ENCODE data around the gene RASGRF1. TPM values are rescaled to one million over a fixed set of nuclear protein-coding genes. Genes with fewer than 3 reads are reported as not detected.

RASGRF1 gene
- total and polyA plus RNA-seq, 2 experiments from 2014 or later, result 0.05 to 0.24 TPM

DNA sequence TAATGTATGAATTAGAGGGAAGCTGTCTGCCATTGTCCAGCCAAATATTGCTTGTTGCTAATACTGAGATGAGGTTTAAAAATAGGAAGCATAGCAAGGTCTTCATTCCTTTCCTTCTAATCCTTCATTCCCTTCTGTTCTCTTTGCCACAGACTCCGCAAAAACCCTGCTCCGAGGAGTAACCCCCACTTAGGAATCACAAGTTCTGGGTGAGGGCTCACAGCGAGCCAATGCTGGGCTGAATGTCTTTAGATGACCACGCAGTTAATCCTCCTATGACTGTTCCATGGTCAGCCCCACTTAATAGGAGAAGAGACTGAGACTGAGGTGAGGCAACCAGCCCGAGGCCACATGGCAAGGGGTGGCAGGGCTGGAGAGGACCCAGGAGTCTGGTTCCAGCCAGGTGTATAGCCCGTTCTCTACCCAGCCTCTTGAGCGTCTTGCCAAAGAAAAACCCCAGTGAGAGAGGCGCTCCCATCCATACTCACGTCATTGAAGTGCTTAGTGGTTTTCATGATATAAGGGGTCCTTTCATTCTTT is 100.8 kb downstream of the RASGRF1 start:
- H3K27ac Mint-ChIP-seq, result no peak overlapping the region
- H3K36me3 ChIP-seq (ENCODE audit: insufficient read depth), result no peaks in the 10 kb centered on the region
- H3K4me3 ChIP-seq, result no peak overlapping the region
- no peaks in the 10 kb centered on the region for H3K36me3 Mint-ChIP-seq (ENCODE audit: low read depth)
- no peaks in the 10 kb centered on the region for H4K20me1 ChIP-seq (replicated peaks; ENCODE audit: insufficient read depth)
- peaks cover 4% of the 10 kb centered on the region for H3K27me3 Mint-ChIP-seq (ENCODE audit: insufficient read depth, low read depth, poor library complexity)
- no peaks in the 10 kb centered on the region for H3F3A ChIP-seq (replicated peaks; ENCODE audit: low read depth)
- no peak for TF ChIP-seq CREB1 (CRISPR knock-in tag; IDR thresholded peaks at IDR 0.05; ENCODE audit: low read depth)
- TF ChIP-seq POLR2AphosphoS5 (IDR thresholded peaks at IDR 0.05; ENCODE audit: low read depth), result no peak
- peaks cover 2% of the 10 kb centered on the region; the same call in 1 of the 3 replicates for H3K4me1 Mint-ChIP-seq
- H3K27ac ChIP-seq (ENCODE audit: low read depth), result no peak overlapping the region
- no peaks in the 10 kb centered on the region for H3K4me1 ChIP-seq (ENCODE audit: insufficient read depth)
- DNase-seq (ENCODE audit: low spot score) (no peak), ATAC-seq (no peak)
- H3K79me2 ChIP-seq (replicated peaks; ENCODE audit: insufficient read depth), result no peaks in the 10 kb centered on the region
- H3K4me3 Mint-ChIP-seq, result no peak overlapping the region
- peaks cover 4% of the 10 kb centered on the region; the same call in 1 of the 3 replicates for H3K9me3 Mint-ChIP-seq
- H3K27me3 ChIP-seq (ENCODE audit: insufficient read depth), result no peaks in the 10 kb centered on the region
- no peaks in the 10 kb centered on the region for H3K9me2 ChIP-seq (ENCODE audit: insufficient read depth)
- H3K4me2 ChIP-seq, result no peak overlapping the region
- no peak overlapping the region for H2AFZ ChIP-seq

DNA sequence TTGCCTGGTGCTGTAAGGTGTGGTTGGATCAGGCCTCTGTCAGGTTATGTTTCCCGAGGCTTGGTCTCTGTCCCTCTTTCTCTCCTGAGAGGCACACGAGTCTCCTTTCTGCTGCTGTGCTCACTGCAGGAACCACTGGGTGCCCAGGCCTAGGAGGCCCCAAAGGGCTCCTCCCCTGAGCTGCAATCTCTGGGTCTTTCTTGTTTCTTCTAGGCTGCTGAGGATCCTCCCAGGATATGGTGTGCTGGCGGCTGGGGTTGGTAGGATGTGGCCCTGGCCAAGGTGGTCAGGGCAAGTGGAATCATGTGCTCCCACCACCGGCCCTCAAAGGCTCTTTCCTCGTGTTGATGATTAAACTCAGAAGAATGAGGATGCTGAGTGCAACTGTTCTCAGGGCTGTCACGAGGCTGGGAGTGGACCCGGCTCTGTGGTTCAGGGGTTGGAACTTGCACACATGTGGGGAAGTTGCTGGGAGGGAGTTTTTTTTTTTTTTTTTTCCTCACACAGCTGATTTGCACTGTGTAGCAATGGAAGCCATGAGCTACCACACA is 102.1 kb downstream of the RASGRF1 start:
- H3K36me3 ChIP-seq (ENCODE audit: insufficient read depth), result no peaks in the 10 kb centered on the region
- Mint-ChIP-seq H3K4me3 (no peak overlapping the region), H3K36me3 (ENCODE audit: low read depth) (no peaks in the 10 kb centered on the region), H3K27ac (no peak overlapping the region), H3K4me1 (peaks cover 2% of the 10 kb centered on the region; the same call in 1 of the 3 replicates), H3K9me3 (peaks cover 4% of the 10 kb centered on the region; the same call in 1 of the 3 replicates), H3K27me3 (ENCODE audit: insufficient read depth, low read depth, poor library complexity) (peaks cover 2% of the 10 kb centered on the region)
- no peaks in the 10 kb centered on the region for H3F3A ChIP-seq (replicated peaks; ENCODE audit: low read depth)
- H3K4me2 ChIP-seq, result no peak overlapping the region
- H3K4me1 ChIP-seq (ENCODE audit: insufficient read depth), result no peaks in the 10 kb centered on the region
- no peaks in the 10 kb centered on the region for H3K79me2 ChIP-seq (replicated peaks; ENCODE audit: insufficient read depth)
- H3K4me3 ChIP-seq, result no peak overlapping the region
- H3K9me2 ChIP-seq (ENCODE audit: insufficient read depth), result no peaks in the 10 kb centered on the region
- 0 out of 2 replicates have a peak overlapping the region, but pooled peaks have one; percentile 10 for H2AFZ ChIP-seq
- no peaks in the 10 kb centered on the region for H4K20me1 ChIP-seq (replicated peaks; ENCODE audit: insufficient read depth)
- DNase-seq (ENCODE audit: low spot score) (no peak), ATAC-seq (no peak)
- no peaks in the 10 kb centered on the region for H3K27me3 ChIP-seq (ENCODE audit: insufficient read depth)
- H3K27ac ChIP-seq (ENCODE audit: low read depth), result no peak overlapping the region
- TF ChIP-seq, protein P1, sequence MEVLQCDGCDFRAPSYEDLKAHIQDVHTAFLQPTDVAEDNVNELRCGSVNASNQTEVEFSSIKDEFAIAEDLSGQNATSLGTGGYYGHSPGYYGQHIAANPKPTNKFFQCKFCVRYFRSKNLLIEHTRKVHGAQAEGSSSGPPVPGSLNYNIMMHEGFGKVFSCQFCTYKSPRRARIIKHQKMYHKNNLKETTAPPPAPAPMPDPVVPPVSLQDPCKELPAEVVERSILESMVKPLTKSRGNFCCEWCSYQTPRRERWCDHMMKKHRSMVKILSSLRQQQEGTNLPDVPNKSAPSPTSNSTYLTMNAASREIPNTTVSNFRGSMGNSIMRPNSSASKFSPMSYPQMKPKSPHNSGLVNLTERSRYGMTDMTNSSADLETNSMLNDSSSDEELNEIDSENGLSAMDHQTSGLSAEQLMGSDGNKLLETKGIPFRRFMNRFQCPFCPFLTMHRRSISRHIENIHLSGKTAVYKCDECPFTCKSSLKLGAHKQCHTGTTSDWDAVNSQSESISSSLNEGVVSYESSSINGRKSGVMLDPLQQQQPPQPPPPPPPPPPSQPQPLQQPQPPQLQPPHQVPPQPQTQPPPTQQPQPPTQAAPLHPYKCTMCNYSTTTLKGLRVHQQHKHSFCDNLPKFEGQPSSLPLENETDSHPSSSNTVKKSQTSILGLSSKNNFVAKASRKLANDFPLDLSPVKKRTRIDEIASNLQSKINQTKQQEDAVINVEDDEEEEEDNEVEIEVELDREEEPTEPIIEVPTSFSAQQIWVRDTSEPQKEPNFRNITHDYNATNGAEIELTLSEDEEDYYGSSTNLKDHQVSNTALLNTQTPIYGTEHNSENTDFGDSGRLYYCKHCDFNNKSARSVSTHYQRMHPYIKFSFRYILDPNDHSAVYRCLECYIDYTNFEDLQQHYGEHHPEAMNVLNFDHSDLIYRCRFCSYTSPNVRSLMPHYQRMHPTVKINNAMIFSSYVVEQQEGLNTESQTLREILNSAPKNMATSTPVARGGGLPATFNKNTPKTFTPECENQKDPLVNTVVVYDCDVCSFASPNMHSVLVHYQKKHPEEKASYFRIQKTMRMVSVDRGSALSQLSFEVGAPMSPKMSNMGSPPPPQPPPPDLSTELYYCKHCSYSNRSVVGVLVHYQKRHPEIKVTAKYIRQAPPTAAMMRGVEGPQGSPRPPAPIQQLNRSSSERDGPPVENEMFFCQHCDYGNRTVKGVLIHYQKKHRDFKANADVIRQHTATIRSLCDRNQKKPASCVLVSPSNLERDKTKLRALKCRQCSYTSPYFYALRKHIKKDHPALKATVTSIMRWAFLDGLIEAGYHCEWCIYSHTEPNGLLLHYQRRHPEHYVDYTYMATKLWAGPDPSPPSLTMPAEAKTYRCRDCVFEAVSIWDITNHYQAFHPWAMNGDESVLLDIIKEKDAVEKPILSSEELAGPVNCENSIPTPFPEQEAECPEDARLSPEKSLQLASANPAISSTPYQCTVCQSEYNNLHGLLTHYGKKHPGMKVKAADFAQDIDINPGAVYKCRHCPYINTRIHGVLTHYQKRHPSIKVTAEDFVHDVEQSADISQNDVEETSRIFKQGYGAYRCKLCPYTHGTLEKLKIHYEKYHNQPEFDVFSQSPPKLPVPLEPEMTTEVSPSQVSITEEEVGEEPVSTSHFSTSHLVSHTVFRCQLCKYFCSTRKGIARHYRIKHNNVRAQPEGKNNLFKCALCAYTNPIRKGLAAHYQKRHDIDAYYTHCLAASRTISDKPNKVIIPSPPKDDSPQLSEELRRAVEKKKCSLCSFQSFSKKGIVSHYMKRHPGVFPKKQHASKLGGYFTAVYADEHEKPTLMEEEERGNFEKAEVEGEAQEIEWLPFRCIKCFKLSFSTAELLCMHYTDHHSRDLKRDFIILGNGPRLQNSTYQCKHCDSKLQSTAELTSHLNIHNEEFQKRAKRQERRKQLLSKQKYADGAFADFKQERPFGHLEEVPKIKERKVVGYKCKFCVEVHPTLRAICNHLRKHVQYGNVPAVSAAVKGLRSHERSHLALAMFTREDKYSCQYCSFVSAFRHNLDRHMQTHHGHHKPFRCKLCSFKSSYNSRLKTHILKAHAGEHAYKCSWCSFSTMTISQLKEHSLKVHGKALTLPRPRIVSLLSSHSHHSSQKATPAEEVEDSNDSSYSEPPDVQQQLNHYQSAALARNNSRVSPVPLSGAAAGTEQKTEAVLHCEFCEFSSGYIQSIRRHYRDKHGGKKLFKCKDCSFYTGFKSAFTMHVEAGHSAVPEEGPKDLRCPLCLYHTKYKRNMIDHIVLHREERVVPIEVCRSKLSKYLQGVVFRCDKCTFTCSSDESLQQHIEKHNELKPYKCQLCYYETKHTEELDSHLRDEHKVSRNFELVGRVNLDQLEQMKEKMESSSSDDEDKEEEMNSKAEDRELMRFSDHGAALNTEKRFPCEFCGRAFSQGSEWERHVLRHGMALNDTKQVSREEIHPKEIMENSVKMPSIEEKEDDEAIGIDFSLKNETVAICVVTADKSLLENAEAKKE (CRISPR knock-in tag; IDR thresholded peaks at IDR 0.05), result no peak
- TF ChIP-seq EZH2 (IDR thresholded peaks at IDR 0.05; ENCODE audit: low read depth, unreplicated experiment) (no peak), POLR2AphosphoS5 (IDR thresholded peaks at IDR 0.05; ENCODE audit: low read depth) (no peak), STAT1 (IDR thresholded peaks at IDR 0.05; ENCODE audit: unreplicated experiment) (no peak), ZNF331 (CRISPR knock-in tag; IDR thresholded peaks at IDR 0.05; ENCODE audit: low read depth) (no peak), ZNF114 (CRISPR knock-in tag; IDR thresholded peaks at IDR 0.05) (no peak), NANOG (IDR thresholded peaks at IDR 0.05; ENCODE audit: borderline replicate concordance) (no peak)
- TF ChIP-seq, protein P2, sequence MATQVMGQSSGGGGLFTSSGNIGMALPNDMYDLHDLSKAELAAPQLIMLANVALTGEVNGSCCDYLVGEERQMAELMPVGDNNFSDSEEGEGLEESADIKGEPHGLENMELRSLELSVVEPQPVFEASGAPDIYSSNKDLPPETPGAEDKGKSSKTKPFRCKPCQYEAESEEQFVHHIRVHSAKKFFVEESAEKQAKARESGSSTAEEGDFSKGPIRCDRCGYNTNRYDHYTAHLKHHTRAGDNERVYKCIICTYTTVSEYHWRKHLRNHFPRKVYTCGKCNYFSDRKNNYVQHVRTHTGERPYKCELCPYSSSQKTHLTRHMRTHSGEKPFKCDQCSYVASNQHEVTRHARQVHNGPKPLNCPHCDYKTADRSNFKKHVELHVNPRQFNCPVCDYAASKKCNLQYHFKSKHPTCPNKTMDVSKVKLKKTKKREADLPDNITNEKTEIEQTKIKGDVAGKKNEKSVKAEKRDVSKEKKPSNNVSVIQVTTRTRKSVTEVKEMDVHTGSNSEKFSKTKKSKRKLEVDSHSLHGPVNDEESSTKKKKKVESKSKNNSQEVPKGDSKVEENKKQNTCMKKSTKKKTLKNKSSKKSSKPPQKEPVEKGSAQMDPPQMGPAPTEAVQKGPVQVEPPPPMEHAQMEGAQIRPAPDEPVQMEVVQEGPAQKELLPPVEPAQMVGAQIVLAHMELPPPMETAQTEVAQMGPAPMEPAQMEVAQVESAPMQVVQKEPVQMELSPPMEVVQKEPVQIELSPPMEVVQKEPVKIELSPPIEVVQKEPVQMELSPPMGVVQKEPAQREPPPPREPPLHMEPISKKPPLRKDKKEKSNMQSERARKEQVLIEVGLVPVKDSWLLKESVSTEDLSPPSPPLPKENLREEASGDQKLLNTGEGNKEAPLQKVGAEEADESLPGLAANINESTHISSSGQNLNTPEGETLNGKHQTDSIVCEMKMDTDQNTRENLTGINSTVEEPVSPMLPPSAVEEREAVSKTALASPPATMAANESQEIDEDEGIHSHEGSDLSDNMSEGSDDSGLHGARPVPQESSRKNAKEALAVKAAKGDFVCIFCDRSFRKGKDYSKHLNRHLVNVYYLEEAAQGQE (IDR thresholded peaks at IDR 0.05; ENCODE audit: unreplicated experiment), result no peak
- TF ChIP-seq, protein P3, sequence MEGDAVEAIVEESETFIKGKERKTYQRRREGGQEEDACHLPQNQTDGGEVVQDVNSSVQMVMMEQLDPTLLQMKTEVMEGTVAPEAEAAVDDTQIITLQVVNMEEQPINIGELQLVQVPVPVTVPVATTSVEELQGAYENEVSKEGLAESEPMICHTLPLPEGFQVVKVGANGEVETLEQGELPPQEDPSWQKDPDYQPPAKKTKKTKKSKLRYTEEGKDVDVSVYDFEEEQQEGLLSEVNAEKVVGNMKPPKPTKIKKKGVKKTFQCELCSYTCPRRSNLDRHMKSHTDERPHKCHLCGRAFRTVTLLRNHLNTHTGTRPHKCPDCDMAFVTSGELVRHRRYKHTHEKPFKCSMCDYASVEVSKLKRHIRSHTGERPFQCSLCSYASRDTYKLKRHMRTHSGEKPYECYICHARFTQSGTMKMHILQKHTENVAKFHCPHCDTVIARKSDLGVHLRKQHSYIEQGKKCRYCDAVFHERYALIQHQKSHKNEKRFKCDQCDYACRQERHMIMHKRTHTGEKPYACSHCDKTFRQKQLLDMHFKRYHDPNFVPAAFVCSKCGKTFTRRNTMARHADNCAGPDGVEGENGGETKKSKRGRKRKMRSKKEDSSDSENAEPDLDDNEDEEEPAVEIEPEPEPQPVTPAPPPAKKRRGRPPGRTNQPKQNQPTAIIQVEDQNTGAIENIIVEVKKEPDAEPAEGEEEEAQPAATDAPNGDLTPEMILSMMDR (conservative IDR thresholded peaks at IDR 0.05; ENCODE audit: low read depth in 2 of 2), result no peak

Data from GM23338 (cell line).